GM18870 (cell line): Measurements from ENCODE around the gene RORC.
"Not testable (repeated sequence)": the region's sequence is repeated elsewhere in the genome, so short reads cannot be mapped to it uniquely, and the experiment has no call there.

Source experiments
- ATAC-seq: cut with Tn5 transposase; IDR thresholded peaks from one replicate; pipeline ENCODE4 v1.9.1; 2021; ENCODE audit warnings: moderate library complexity; ENCODE audit not compliant: unreplicated experiment

Gene RORC

GRCh38 chr1:151831605-151832004 is at the start of gene RORC:
RORC (minus strand) TSS chr1:151831802; CDS start chr1:151831764, 38 bp downstream.
- ATAC-seq, result no peak

GRCh38 chr1:151875419-151876097 is 44.0 kb upstream of the RORC start:
- ATAC-seq, result no peak

GRCh38 chr1:151872776-151873175 is 41.2 kb upstream of the RORC start:
- not testable (repeated sequence) for ATAC-seq

- ATAC-seq, result no peak
Measured at GRCh38 chr1:151871284-151872030, 39.9 kb upstream of the RORC start.

GRCh38 chr1:151868486-151868885 is 36.9 kb upstream of the RORC start:
- ATAC-seq, result no peak

- ATAC-seq, result no peak
Measured at GRCh38 chr1:151867765-151868411, 36.3 kb upstream of the RORC start.

- no peak for ATAC-seq
Measured at GRCh38 chr1:151867321-151867720, 35.7 kb upstream of the RORC start.

- ATAC-seq, result no peak
Measured at GRCh38 chr1:151864411-151864810, 32.8 kb upstream of the RORC start.

- no peak for ATAC-seq
Measured at GRCh38 chr1:151862604-151863003, 31.0 kb upstream of the RORC start.

GRCh38 chr1:151860504-151861187 is 29.0 kb upstream of the RORC start:
- no peak for ATAC-seq

- ATAC-seq, result no peak
Measured at GRCh38 chr1:151859891-151860293, 28.3 kb upstream of the RORC start.

- ATAC-seq, result no peak
Measured at GRCh38 chr1:151858886-151859665, 27.5 kb upstream of the RORC start.

GRCh38 chr1:151858030-151858746 is 26.6 kb upstream of the RORC start:
- no peak for ATAC-seq

- no peak for ATAC-seq
Measured at GRCh38 chr1:151855933-151856332, 24.3 kb upstream of the RORC start.

GRCh38 chr1:151855516-151855915 is 23.9 kb upstream of the RORC start:
- ATAC-seq, result not testable (repeated sequence)

- no peak for ATAC-seq
Measured at GRCh38 chr1:151854658-151855057, 23.1 kb upstream of the RORC start.

GRCh38 chr1:151853411-151853943 is 21.9 kb upstream of the RORC start, which contains the start of gene THEM5:
THEM5 (minus strand) TSS chr1:151853712; CDS start chr1:151853565, 147 bp downstream.
- ATAC-seq, result no peak

- ATAC-seq, result no peak
Measured at GRCh38 chr1:151852733-151853132, 21.1 kb upstream of the RORC start.

- no peak for ATAC-seq
Measured at GRCh38 chr1:151851886-151852285, 20.3 kb upstream of the RORC start.

- ATAC-seq, result no peak
Measured at GRCh38 chr1:151849871-151850270, 18.3 kb upstream of the RORC start.
